CD4-positive, alpha-beta memory T cell (primary cell): ENCODE results near the gene SERPINA1. TPM values are rescaled to one million over a fixed set of nuclear protein-coding genes. Genes with fewer than 3 reads are reported as not detected.
"Not testable (repeated sequence)": the region's sequence is repeated elsewhere in the genome, so short reads cannot be mapped to it uniquely, and the experiment has no call there.

Source experiments
- CTCF ChIA-PET: fragments of 350-600 bp; sonication (Branson Sonifier 250); formaldehyde crosslinking; loops from one replicate; lab custom pipeline; 2021; ENCODE audit warnings: inconsistent platforms; ENCODE audit not compliant: partially characterized antibody; lab: Charles Lee
- POLR2A ChIA-PET: fragments of 350-600 bp; sonication (Branson Sonifier 250); formaldehyde crosslinking; loops from one replicate; lab custom pipeline; 2021; ENCODE audit not compliant: partially characterized antibody; lab: Charles Lee
- DNase-seq, 5 donors: peaks; one replicate each; pipeline versions ENCODE4 v3.0.0 to v3.0.0-alpha.2; 2020 to 2022; ENCODE audit warnings: mixed read lengths in 1 of 5
- H3K27ac ChIP-seq: one replicate; pipeline ENCODE4 v1.7.0; 2013; ENCODE audit warnings: low read depth, low read length
- H3K27me3 ChIP-seq: 2 replicates; pipeline ENCODE4 v1.7.0; 2013; ENCODE audit warnings: mild to moderate bottlenecking, low read length, moderate library complexity; ENCODE audit not compliant: insufficient read depth
- H3K36me3 ChIP-seq: 2 replicates; pipeline ENCODE4 v1.7.0; 2013; ENCODE audit warnings: mild to moderate bottlenecking, low read length, moderate library complexity; ENCODE audit not compliant: insufficient read depth
- H3K4me1 ChIP-seq: 2 replicates; pipeline ENCODE4 v1.7.0; 2013; ENCODE audit warnings: mild to moderate bottlenecking, low read length, moderate library complexity; ENCODE audit not compliant: insufficient read depth
- H3K4me3 ChIP-seq, 2 donors: one replicate each; pipeline ENCODE4 v1.7.0; 2013; ENCODE audit warnings: low read length in 2 of 2, mild to moderate bottlenecking in 1 of 2
- H3K9me3 ChIP-seq, 2 donors: one replicate each; pipeline ENCODE4 v1.7.0; 2013; ENCODE audit warnings: low read length in 2 of 2, control low read depth in 1 of 2; ENCODE audit not compliant: control insufficient read depth in 1 of 2
- H3K27ac Mint-ChIP-seq, 7 donors: one replicate each; pipeline ENCODE4 v1.8.0; 2020 to 2021; ENCODE audit warnings: mixed read lengths in 7 of 7, mild to moderate bottlenecking in 6 of 7, inconsistent platforms in 3 of 7, moderate library complexity in 3 of 7
- H3K27me3 Mint-ChIP-seq, 2 donors: one replicate each; pipeline ENCODE4 v1.8.0; 2020 to 2021; ENCODE audit warnings: mixed read lengths in 2 of 2
- H3K36me3 Mint-ChIP-seq, 2 donors: one replicate each; pipeline ENCODE4 v1.8.0; 2020 to 2021; ENCODE audit warnings: mixed read lengths in 2 of 2, inconsistent platforms in 1 of 2, mild to moderate bottlenecking in 1 of 2
- H3K4me1 Mint-ChIP-seq, 4 donors: one replicate each; pipeline ENCODE4 v1.8.0; 2020 to 2021; ENCODE audit warnings: mixed read lengths in 4 of 4, mild to moderate bottlenecking in 1 of 4
- H3K4me3 Mint-ChIP-seq, 8 donors: one replicate each; pipeline ENCODE4 v1.8.0; 2020 to 2021; ENCODE audit warnings: mixed read lengths in 8 of 8, mild to moderate bottlenecking in 7 of 8, moderate library complexity in 6 of 8, inconsistent platforms in 3 of 8
- H3K9me3 Mint-ChIP-seq, 8 donors: one replicate each; pipeline ENCODE4 v1.8.0; 2020 to 2021; ENCODE audit warnings: mixed read lengths in 8 of 8, mild to moderate bottlenecking in 5 of 8, inconsistent platforms in 3 of 8, moderate library complexity in 1 of 8
- intact Hi-C: fragments of 100-400 bp; cut with micrococcal nuclease; formaldehyde crosslinking; loops from one replicate; pipeline ENCODE4 v1.15.1; 2023
- polyA plus RNA-seq, 2 donors: library from polyadenylated mRNA; unstranded; fragments of 300-500 nt; fragmentation: Illumina TruSeq; gene quantifications; one replicate each; pipeline ENCODE4 v1.2.3, GENCODE V29; 2021
- total RNA-seq, 2 experiments: library from RNA; stranded (reverse); gene quantifications; one replicate each; pipeline ENCODE4 v1.2.3, GENCODE V29; 2021

SERPINA1 gene
- total and polyA plus RNA-seq, 4 experiments from 2014 or later, result 0.44 to 0.58 TPM; not detected in 2

DNA sequence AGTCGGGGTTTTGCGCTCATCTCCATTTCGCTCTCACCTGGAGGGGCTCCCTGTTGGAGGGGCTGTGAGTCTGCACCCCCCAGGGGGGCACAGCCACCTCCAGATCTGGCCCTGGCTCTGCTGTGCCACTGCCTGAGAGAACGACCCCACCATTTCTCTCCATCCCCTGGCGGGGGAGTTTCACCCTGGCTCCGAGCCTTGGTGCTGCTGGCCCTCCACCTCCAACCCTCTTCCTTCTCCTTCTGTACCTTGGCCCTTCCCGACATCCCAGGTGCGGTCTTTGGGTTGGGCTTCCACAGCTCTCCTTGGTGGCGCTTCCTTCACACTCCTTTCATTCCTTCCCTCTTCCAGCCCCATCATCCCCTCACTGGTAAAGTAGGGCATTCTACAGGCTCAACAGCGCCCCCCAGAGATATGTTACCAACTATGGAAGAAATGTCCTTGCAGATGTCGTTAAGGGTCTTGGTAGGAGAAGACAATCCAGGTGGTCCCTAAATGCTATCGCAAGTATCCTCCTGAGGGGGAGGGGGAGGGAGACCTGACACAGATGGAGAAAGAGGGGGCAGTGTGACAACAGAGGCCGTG lies 16.3 kb downstream of the SERPINA1 start:
- Histone ChIP-seq H3K27me3 (no peaks in the 10 kb centered on the region), H3K9me3 (no peaks in the 10 kb centered on the region), H3K36me3 (no peaks in the 10 kb centered on the region), H3K4me3 (no peak overlapping the region), H3K4me1 (no peaks in the 10 kb centered on the region), H3K27ac (no peak overlapping the region)
- no peak for DNase-seq
- ChIA-PET POLR2A (no interaction called here), CTCF (no interaction called here)
- no peak overlapping the region for H3K4me3 Mint-ChIP-seq
- H3K9me3 Mint-ChIP-seq, result peaks cover 0 to 2% (median 0%) of the 10 kb centered on the region in 8 donors
- no peak overlapping the region for H3K27ac Mint-ChIP-seq
- peaks cover 0 to 2% of the 10 kb centered on the region in 2 donors for H3K27me3 Mint-ChIP-seq
- H3K36me3 Mint-ChIP-seq, result no peaks in the 10 kb centered on the region
- intact Hi-C loops, result no loop called here
- H3K4me1 Mint-ChIP-seq, result peaks cover 0 to 1% (median 0%) of the 10 kb centered on the region in 4 donors

GRCh38 chr14:94370524-94370910 lies 17.9 kb downstream of the SERPINA1 start:
- no peaks in the 10 kb centered on the region for H3K9me3 ChIP-seq
- ChIA-PET POLR2A (no interaction called here), CTCF (no interaction called here)
- Mint-ChIP-seq H3K4me3 (no peak overlapping the region), H3K36me3 (no peaks in the 10 kb centered on the region), H3K9me3 (no peaks in the 10 kb centered on the region), H3K4me1 (peaks cover 0 to 1% (median 0%) of the 10 kb centered on the region in 4 donors), H3K27me3 (peaks cover 1 to 2% of the 10 kb centered on the region in 2 donors), H3K27ac (no peak overlapping the region)
- intact Hi-C loops, result no loop called here
- H3K36me3 ChIP-seq, result no peaks in the 10 kb centered on the region
- no peaks in the 10 kb centered on the region for H3K27me3 ChIP-seq
- DNase-seq, result no peak
- H3K4me1 ChIP-seq, result no peaks in the 10 kb centered on the region
- H3K4me3 ChIP-seq, result no peak overlapping the region
- H3K27ac ChIP-seq, result no peak overlapping the region

GRCh38 chr14:94369766-94370523 lies 18.5 kb downstream of the SERPINA1 start:
- H3K4me3 Mint-ChIP-seq, H3K27me3 Mint-ChIP-seq, H3K9me3 ChIP-seq, H3K36me3 ChIP-seq, H3K4me1 ChIP-seq, CTCF ChIA-PET, H3K9me3 Mint-ChIP-seq, H3K27me3 ChIP-seq, DNase-seq, H3K27ac ChIP-seq, H3K4me3 ChIP-seq, POLR2A ChIA-PET, intact Hi-C loops, H3K4me1 Mint-ChIP-seq, H3K36me3 Mint-ChIP-seq, H3K27ac Mint-ChIP-seq: not testable (repeated sequence)

GRCh38 chr14:94368956-94369355 lies 19.4 kb downstream of the SERPINA1 start:
- Mint-ChIP-seq H3K4me3 (no peak overlapping the region), H3K9me3 (no peaks in the 10 kb centered on the region), H3K27me3 (peaks cover 1 to 2% of the 10 kb centered on the region in 2 donors), H3K27ac (no peak overlapping the region), H3K36me3 (no peaks in the 10 kb centered on the region), H3K4me1 (peaks cover 0 to 1% (median 0%) of the 10 kb centered on the region in 4 donors)
- no peak overlapping the region for H3K4me3 ChIP-seq
- intact Hi-C loops, result no loop called here
- DNase-seq, result no peak
- no peaks in the 10 kb centered on the region for H3K36me3 ChIP-seq
- CTCF ChIA-PET, result no interaction called here
- no peaks in the 10 kb centered on the region for H3K27me3 ChIP-seq
- no peak overlapping the region for H3K27ac ChIP-seq
- POLR2A ChIA-PET, result no interaction called here
- no peaks in the 10 kb centered on the region for H3K9me3 ChIP-seq
- no peaks in the 10 kb centered on the region for H3K4me1 ChIP-seq

DNA sequence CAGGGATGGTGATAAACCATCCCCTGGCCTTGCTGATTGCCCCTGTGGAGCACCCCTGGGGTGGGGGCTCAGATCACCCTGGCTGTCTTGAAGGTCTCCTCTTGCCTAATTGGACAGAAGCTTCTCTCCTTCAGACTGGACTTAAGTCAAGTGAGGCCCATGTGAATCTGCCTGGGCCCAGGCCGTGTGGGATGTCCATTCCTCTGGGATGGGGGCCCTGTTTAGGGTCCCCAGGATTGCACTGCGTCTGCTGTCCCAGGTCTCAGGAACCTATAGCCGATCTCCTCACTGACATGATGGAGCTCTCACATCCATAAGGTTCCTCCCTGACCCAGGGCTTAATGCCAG lies 20.2 kb downstream of the SERPINA1 start:
- no peaks in the 10 kb centered on the region for H3K36me3 ChIP-seq
- POLR2A ChIA-PET, result no interaction called here
- Mint-ChIP-seq H3K9me3 (no peaks in the 10 kb centered on the region), H3K4me1 (peaks cover 0 to 1% (median 0%) of the 10 kb centered on the region in 4 donors), H3K27ac (no peak overlapping the region), H3K4me3 (no peak overlapping the region), H3K36me3 (no peaks in the 10 kb centered on the region), H3K27me3 (peaks cover 1 to 2% of the 10 kb centered on the region in 2 donors)
- no peak for DNase-seq
- no peak overlapping the region for H3K4me3 ChIP-seq
- H3K4me1 ChIP-seq, result no peaks in the 10 kb centered on the region
- CTCF ChIA-PET, result no interaction called here
- no peak overlapping the region for H3K27ac ChIP-seq
- no peaks in the 10 kb centered on the region for H3K9me3 ChIP-seq
- intact Hi-C loops, result no loop called here
- H3K27me3 ChIP-seq, result no peaks in the 10 kb centered on the region

GRCh38 chr14:94367347-94368242 lies 20.8 kb downstream of the SERPINA1 start:
- POLR2A ChIA-PET, result no interaction called here
- no peaks in the 10 kb centered on the region for H3K9me3 Mint-ChIP-seq
- intact Hi-C loops, result no loop called here
- CTCF ChIA-PET, result no interaction called here
- no peak for DNase-seq
- no peaks in the 10 kb centered on the region for H3K9me3 ChIP-seq
- H3K36me3 Mint-ChIP-seq, result no peaks in the 10 kb centered on the region
- H3K4me3 Mint-ChIP-seq, result no peak overlapping the region
- H3K27me3 ChIP-seq, result no peaks in the 10 kb centered on the region
- H3K27ac ChIP-seq, result no peak overlapping the region
- peaks cover 4 to 6% of the 10 kb centered on the region in 2 donors for H3K27me3 Mint-ChIP-seq
- H3K27ac Mint-ChIP-seq, result no peak overlapping the region
- peaks cover 0 to 2% (median 0%) of the 10 kb centered on the region in 4 donors for H3K4me1 Mint-ChIP-seq
- no peak overlapping the region for H3K4me3 ChIP-seq
- H3K4me1 ChIP-seq, result no peaks in the 10 kb centered on the region
- no peaks in the 10 kb centered on the region for H3K36me3 ChIP-seq
